ENCODE results near the gene ARHGDIB.

The ARHGDIB gene

GRCh38 chr12:14893506-14894250 is 67.7 kb downstream of the ARHGDIB start:
- peak; percentile 66 for DNase-seq (ENCODE audit: low spot score)

GRCh38 chr12:14892726-14893505 is 68.5 kb downstream of the ARHGDIB start:
- no peak for DNase-seq (ENCODE audit: low spot score)
